SK-N-SH (cell line): ENCODE measurements around the gene YBX2.

Experiments
- TF ChIP-seq, protein P1 (sequence below): fragments of 200-600 bp; sonication (generic); IDR thresholded peaks from 2 replicates; pipeline ENCODE4 v1.6.1; 2017; ENCODE audit warnings: antibody characterized with exemption, mild to moderate bottlenecking, moderate library complexity
- TF ChIP-seq, protein P2 (sequence below): IDR thresholded peaks from 2 replicates; pipeline ENCODE4 v1.4.0; 2012; ENCODE audit warnings: low read depth, borderline replicate concordance

DNA sequence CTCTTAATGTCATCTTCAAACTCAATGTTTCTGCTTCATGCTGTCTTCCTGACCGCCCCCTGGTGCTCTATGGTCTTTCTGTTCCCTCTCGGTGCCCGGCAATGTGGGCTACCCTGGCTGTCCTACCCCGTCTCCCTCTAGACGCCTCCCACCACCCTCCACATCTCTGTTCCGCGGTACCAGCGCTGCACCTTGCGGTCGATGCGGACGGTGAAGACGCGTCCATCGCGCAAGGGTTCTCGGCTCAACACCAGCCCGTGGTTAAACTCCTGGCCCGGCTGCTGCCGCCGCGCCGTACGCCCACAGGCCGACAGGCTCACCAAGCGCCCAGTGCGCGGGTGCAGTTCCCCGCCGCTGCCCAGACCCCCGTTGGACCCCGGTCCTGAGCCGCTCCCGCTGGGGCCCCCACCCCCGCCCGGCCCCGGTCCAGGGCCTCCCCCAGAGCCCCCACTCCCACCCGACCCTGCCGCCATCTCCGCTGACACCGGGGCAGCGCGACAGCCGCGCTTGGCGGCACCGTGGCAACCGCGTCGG is 34.5 kb upstream of the YBX2 start, which contains the start of gene NEURL4:
- TF ChIP-seq, protein P1, sequence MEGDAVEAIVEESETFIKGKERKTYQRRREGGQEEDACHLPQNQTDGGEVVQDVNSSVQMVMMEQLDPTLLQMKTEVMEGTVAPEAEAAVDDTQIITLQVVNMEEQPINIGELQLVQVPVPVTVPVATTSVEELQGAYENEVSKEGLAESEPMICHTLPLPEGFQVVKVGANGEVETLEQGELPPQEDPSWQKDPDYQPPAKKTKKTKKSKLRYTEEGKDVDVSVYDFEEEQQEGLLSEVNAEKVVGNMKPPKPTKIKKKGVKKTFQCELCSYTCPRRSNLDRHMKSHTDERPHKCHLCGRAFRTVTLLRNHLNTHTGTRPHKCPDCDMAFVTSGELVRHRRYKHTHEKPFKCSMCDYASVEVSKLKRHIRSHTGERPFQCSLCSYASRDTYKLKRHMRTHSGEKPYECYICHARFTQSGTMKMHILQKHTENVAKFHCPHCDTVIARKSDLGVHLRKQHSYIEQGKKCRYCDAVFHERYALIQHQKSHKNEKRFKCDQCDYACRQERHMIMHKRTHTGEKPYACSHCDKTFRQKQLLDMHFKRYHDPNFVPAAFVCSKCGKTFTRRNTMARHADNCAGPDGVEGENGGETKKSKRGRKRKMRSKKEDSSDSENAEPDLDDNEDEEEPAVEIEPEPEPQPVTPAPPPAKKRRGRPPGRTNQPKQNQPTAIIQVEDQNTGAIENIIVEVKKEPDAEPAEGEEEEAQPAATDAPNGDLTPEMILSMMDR, result peak; percentile 20
- TF ChIP-seq, protein P2, sequence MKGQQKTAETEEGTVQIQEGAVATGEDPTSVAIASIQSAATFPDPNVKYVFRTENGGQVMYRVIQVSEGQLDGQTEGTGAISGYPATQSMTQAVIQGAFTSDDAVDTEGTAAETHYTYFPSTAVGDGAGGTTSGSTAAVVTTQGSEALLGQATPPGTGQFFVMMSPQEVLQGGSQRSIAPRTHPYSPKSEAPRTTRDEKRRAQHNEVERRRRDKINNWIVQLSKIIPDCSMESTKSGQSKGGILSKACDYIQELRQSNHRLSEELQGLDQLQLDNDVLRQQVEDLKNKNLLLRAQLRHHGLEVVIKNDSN, result no peak
